ENCODE measurements around the gene GRID2.
"Not testable (repeated sequence)": the region's sequence is repeated elsewhere in the genome, so short reads cannot be mapped to it uniquely, and the experiment has no call there.

GRID2 gene

GRCh38 chr4:93317561-93317960 lies 1013.8 kb downstream of the GRID2 start:
- no peak for DNase-seq (ENCODE audit: low spot score)

- DNase-seq (ENCODE audit: low spot score): no peak
Measured at GRCh38 chr4:93319041-93319440, 1015.3 kb downstream of the GRID2 start.

DNA sequence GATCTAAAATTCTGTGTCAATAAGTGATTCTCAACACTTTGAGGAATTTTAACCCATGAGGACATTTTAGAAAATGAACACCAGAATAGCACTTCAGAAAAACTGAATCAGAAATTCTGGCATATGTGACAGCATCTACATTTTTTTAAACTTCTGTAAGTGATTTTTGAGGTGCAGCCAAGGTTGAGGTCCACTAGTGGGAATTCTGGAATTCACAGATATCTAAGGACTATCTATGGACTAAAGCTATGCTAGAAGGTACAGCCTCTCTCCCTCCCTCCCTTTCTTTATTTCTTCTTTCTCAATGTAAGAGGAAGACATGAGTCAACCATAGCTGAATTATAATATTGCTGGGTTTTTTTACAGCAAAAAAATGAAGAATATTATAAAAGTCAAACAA lies 1016.6 kb downstream of the GRID2 start:
- no peak for DNase-seq (ENCODE audit: low spot score)

DNA sequence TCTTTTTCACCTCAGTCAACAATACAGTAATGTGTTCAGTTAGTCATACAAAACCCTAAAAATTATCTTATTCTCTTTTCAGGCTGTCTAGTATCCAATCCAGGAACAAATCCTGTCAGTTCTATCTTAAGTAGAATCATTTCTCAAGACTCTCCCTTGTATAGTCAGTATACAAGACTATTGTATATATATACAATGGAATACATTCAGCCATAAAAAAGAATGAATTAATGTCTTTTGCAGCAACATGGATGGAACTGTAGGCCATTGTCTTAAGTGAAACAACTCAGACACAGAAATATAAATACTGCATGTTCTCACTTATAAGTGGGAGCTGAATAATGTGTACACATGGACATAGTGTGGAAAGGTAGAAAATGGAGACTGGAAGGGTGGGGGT lies 1023.6 kb downstream of the GRID2 start:
- DNase-seq (ENCODE audit: low spot score): no peak

DNA sequence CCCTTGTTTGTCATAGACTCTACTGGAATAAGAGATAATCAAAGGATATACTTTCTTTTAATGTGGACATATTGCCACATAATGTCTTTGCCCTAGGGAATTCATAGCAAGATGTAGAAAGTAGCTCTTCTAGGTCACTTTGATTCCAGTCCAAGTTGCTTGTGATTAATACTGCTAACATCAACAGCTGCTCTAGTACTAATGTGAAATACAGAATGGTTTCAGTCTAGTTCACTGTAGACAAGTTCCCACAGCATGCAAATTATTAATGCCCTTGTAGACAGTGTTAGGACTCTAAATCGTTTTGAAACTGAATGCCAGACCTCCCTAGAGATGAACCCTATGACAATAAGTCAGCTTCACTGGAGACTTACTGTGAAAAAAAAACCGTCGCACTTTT lies 1030.2 kb downstream of the GRID2 start:
- no peak for DNase-seq (ENCODE audit: low spot score)

DNA sequence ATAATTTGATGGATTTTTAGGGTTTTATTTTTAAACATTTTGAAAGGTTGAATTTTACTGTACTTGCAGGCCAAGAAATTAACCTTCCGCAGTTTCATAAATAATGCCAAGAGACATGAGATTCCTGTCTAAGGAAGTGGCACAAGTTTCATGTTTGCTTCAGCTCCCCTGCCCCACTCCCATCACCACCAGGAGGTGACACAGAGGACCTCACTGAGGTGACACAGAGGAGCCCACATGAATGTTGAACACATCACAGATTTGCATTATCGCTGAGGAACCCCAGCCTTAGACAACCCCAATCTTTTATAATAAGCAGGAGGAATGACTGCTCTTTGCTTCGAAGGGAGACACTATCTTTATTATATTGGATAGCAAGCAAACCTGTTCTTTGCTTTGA lies 1033.4 kb downstream of the GRID2 start:
- no peak for DNase-seq (ENCODE audit: low spot score)

DNA sequence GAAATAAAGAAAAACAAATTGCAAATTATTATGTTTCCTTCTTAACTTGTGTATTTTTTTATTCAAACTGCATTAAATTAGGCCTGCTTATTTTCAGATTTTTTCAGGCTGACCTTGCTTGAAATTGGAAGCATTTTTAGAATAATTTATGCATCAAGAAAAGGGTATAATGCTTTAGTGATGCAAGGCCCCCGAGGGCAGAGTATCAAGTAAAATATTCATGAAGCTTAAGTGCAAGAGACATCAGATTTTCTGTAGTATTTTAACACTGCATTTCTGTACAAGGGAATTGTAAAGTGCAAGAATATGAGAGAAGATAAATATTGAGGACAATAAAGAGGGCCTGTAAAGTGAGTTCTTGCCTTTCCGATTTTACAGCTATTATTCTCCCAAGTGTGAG lies 1039.0 kb downstream of the GRID2 start:
- no peak for DNase-seq (ENCODE audit: low spot score)

GRCh38 chr4:93346840-93347239 lies 1043.1 kb downstream of the GRID2 start:
- DNase-seq (ENCODE audit: low spot score): no peak

GRCh38 chr4:93348896-93349295 lies 1045.1 kb downstream of the GRID2 start:
- DNase-seq (ENCODE audit: low spot score): no peak

GRCh38 chr4:93351846-93352245 lies 1048.1 kb downstream of the GRID2 start:
- no peak for DNase-seq (ENCODE audit: low spot score)

DNA sequence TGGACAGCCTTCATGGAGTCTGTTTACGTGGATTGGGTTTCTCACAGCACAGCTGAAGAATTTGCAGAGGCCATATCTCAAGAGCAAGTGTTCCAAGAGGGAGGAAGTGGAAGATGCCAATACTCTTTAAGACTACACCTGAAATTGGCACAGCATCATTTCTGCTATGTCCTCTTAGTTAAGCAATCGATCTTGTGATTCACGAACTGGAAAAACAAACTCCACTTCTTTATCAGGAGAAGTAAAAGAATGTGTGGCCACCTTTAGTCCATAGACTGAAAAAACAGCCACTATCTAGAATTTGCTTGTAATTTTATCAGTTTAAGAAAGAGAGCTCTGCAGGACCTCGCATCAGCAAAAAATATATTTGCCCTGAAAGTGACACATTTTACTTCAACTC lies 1051.6 kb downstream of the GRID2 start:
- no peak for DNase-seq (ENCODE audit: low spot score)

DNA sequence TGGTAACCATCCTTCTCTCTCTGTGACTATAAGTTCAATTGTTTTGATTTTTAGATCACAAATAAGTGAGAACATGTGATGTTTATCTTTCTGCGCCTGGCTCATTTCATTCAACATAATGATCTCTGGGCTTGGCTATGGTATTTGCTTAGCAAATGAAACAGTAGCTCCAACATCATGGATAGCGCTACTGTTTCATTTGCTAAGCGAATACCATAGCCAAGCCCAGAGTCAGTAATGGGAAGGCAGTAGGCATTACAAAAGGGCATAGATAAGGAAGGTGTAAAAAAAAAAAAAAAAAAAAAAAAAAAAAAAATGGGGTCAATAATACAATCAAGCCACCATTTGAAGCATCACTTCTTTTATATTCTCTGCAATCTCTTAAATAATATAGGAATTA lies 1055.8 kb downstream of the GRID2 start:
- DNase-seq (ENCODE audit: low spot score): no peak

GRCh38 chr4:93366169-93366755 lies 1062.5 kb downstream of the GRID2 start:
- DNase-seq (ENCODE audit: low spot score): not testable (repeated sequence)

DNA sequence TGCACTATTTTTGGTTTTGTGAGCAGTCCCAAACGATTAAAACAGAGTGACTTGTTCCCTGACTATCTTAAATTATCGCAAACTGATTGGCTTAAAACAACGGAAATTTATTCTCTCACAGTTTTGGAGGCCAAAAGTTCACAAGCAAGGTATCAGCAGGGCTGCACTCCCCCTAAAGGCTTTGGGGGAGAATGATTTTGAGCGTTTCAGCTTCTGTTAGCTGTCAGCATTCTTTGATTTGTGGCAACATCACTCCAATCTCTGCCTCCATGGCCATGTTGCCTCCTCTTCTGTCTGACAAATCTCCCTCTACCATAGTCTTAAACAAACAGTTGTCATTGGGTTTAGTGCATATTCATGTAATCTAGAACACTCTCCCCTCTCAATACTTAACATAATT lies 1065.2 kb downstream of the GRID2 start:
- DNase-seq (ENCODE audit: low spot score): no peak

GRCh38 chr4:93370256-93370655 lies 1066.5 kb downstream of the GRID2 start:
- no peak for DNase-seq (ENCODE audit: low spot score)

- DNase-seq (ENCODE audit: low spot score): no peak
Measured at GRCh38 chr4:93373893-93374860, 1070.4 kb downstream of the GRID2 start.

DNA sequence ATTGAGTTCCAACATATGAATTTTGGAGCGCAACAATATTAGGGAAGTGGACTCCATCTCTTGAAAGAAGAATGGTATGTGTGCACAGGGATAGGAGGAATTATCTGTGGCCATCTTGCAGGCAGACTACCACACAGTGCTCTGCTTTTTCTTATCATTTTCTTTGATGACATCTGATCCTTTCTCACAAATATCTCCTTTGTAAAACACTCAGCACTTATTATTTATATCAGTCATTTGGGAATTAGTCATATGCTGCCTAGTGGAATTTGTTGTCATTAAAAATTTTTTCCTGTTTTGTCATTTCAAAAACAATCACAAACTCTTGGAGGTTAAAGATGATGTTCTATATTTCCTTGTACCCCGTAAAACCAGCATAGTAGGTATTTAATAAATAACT lies 1080.5 kb downstream of the GRID2 start:
- DNase-seq (ENCODE audit: low spot score): no peak

- DNase-seq (ENCODE audit: low spot score): no peak
Measured at GRCh38 chr4:93384887-93385286, 1081.1 kb downstream of the GRID2 start.

- DNase-seq (ENCODE audit: low spot score): no peak
Measured at GRCh38 chr4:93394545-93395081, 1090.8 kb downstream of the GRID2 start.

DNA sequence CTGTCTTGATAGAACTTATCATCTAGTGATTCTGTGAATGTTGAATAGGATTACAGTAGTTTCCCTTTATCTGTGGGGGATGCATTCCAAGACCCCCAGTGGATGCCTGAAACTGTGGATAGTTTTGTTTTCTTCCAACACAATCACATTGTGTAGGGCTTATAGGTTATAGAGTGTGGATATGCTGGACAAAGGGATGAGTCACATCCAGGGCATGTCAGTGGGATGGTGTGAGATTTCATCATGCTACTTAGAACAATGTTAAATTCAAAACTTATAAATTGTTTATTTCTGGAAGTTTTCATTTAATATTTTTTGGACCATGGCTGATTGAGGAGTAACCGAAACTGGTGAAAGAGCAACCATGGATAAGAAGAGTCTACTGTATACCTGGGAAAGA lies 1092.5 kb downstream of the GRID2 start:
- DNase-seq (ENCODE audit: low spot score): no peak

DNA sequence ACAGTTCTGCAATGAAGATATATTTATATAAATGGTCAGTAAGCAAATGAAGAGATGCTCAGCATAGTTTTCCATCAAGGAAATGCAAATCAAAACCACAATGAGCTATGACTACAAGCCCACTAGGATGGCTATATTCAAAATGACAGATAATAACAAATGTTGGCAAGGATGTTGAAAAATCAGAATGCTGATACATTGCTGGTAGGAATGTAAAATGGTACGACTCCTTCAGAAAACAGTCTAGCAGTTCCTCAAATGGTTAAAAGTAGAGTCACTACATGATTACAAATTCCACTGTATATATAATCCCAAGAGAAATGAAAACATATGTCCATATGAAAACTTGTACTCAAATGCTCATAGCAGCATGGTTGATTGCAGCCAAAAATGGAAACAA lies 1099.8 kb downstream of the GRID2 start:
- DNase-seq (ENCODE audit: low spot score): no peak

GRCh38 chr4:93407493-93408275 lies 1103.9 kb downstream of the GRID2 start:
- no peak for DNase-seq (ENCODE audit: low spot score)

DNA sequence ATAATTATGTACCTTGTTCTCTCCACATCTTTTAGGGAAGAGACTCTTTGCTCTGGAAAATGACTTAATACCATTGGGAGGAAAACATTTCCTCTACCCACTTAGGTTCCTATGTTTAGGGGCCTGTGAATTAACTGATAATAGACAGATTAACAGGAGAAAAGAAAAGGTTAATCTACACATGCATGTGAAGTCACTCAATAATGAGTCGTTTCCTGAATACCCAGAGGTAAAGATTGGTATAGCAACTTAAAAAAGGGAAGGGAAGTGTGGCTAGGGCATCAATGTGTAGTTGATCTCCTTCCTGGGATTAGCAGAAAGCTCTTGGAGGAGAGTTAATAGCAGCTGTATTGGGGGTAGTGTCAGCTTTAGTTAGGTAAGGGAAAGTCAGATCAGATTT lies 1105.3 kb downstream of the GRID2 start:
- no peak for DNase-seq (ENCODE audit: low spot score)

Measured in hematopoietic multipotent progenitor cell treated with erythropoietin and hydrocortisone succinate and interleukin-3 and kit ligand, for 17 days (in vitro differentiated cells).